H9 (cell line): Measurements from ENCODE around the gene GPR82. TPM values are rescaled to one million over a fixed set of nuclear protein-coding genes. Genes with fewer than 3 reads are reported as not detected.

Experiments
- DNase-seq: peaks from one replicate; pipeline ENCODE4 v3.0.0-alpha.2; 2017
- H2AFZ ChIP-seq: one replicate; pipeline ENCODE4 v1.6.1; 2013; ENCODE audit warnings: mild to moderate bottlenecking, low read length, control low read depth, moderate library complexity
- H2AK5ac ChIP-seq: 2 replicates; pipeline ENCODE4 v1.6.1; 2013; ENCODE audit warnings: low read length, control low read depth, mixed read lengths; ENCODE audit not compliant: insufficient read length
- H2BK120ac ChIP-seq: one replicate; pipeline ENCODE4 v1.6.1; 2013; ENCODE audit warnings: low read depth, mild to moderate bottlenecking, low read length, control low read depth, inconsistent platforms; ENCODE audit not compliant: poor library complexity, severe bottlenecking
- H2BK12ac ChIP-seq: 2 replicates; pipeline ENCODE4 v1.6.1; 2013; ENCODE audit warnings: low read length, control low read depth, mixed read lengths, low read depth; ENCODE audit not compliant: insufficient read length
- H2BK15ac ChIP-seq: 2 replicates; pipeline ENCODE4 v1.6.1; 2013; ENCODE audit warnings: low read depth, low read length, control low read depth
- H2BK20ac ChIP-seq: one replicate; pipeline ENCODE4 v1.6.1; 2013; ENCODE audit warnings: low read depth, mild to moderate bottlenecking, low read length, control low read depth, inconsistent platforms; ENCODE audit not compliant: poor library complexity, severe bottlenecking
- H2BK5ac ChIP-seq: 2 replicates; pipeline ENCODE4 v1.6.1; 2013; ENCODE audit warnings: low read length, control low read depth, mixed read lengths; ENCODE audit not compliant: insufficient read length
- H3K14ac ChIP-seq: 2 replicates; pipeline ENCODE4 v1.6.1; 2013; ENCODE audit warnings: low read length, control low read depth; ENCODE audit not compliant: insufficient read depth
- H3K18ac ChIP-seq: 2 replicates; pipeline ENCODE4 v1.6.1; 2013; ENCODE audit warnings: low read depth, mild to moderate bottlenecking, mixed read lengths, low read length, control low read depth; ENCODE audit not compliant: insufficient read length
- H3K23ac ChIP-seq: 2 replicates; pipeline ENCODE4 v1.6.1; 2013; ENCODE audit warnings: low read length, control low read depth, mixed read lengths, low read depth; ENCODE audit not compliant: insufficient read length
- H3K23me2 ChIP-seq: 2 replicates; pipeline ENCODE4 v1.6.1; 2013; ENCODE audit warnings: low read depth, mild to moderate bottlenecking, mixed read lengths, low read length, control low read depth; ENCODE audit not compliant: insufficient read length, poor library complexity, severe bottlenecking
- H3K27ac ChIP-seq: 2 replicates; pipeline ENCODE4 v1.5.1; 2013; ENCODE audit warnings: low read length, control low read depth, mixed read lengths, low read depth; ENCODE audit not compliant: insufficient read length
- H3K27me3 ChIP-seq: 2 replicates; pipeline ENCODE4 v1.6.1; 2013; ENCODE audit warnings: low read length, control low read depth, inconsistent platforms; ENCODE audit not compliant: insufficient read depth
- H3K4ac ChIP-seq: 2 replicates; pipeline ENCODE4 v1.6.1; 2013; ENCODE audit warnings: low read depth, mild to moderate bottlenecking, control low read depth, inconsistent platforms, low read length, moderate library complexity
- H3K4me1 ChIP-seq: 2 replicates; pipeline ENCODE4 v1.6.1; 2013; ENCODE audit warnings: low read length, control low read depth, inconsistent platforms; ENCODE audit not compliant: insufficient read depth
- H3K4me2 ChIP-seq: 2 replicates; pipeline ENCODE4 v1.6.1; 2013; ENCODE audit warnings: low read length, control low read depth, mixed read lengths; ENCODE audit not compliant: insufficient read length, insufficient read depth
- H3K56ac ChIP-seq: 2 replicates; pipeline ENCODE4 v1.6.1; 2013; ENCODE audit warnings: low read depth, mild to moderate bottlenecking, mixed read lengths, low read length, control low read depth; ENCODE audit not compliant: insufficient read length
- H3K79me1 ChIP-seq: 2 replicates; pipeline ENCODE4 v1.6.1; 2013; ENCODE audit warnings: low read depth, mild to moderate bottlenecking, moderate library complexity, low read length, control low read depth, inconsistent platforms; ENCODE audit not compliant: insufficient read depth, poor library complexity, severe bottlenecking
- H3K79me2 ChIP-seq: 2 replicates; pipeline ENCODE4 v1.6.1; 2013; ENCODE audit warnings: low read length, control low read depth, inconsistent platforms; ENCODE audit not compliant: insufficient read depth
- H3K9ac ChIP-seq: 2 replicates; pipeline ENCODE4 v1.6.1; 2013; ENCODE audit warnings: low read length, control low read depth, mixed read lengths; ENCODE audit not compliant: insufficient read length; ENCODE audit errors: extremely low read depth
- H3K9me3 ChIP-seq: one replicate; pipeline ENCODE4 v1.6.1; 2013; ENCODE audit warnings: low read depth, low read length, inconsistent platforms; ENCODE audit not compliant: control insufficient read depth
- H3T11ph ChIP-seq: one replicate; pipeline ENCODE4 v1.6.1; 2013; ENCODE audit warnings: mild to moderate bottlenecking, low read length, control low read depth, inconsistent platforms
- H4K20me1 ChIP-seq: one replicate; pipeline ENCODE4 v1.6.1; 2013; ENCODE audit not compliant: control insufficient read depth, insufficient read length, insufficient read depth
- H4K5ac ChIP-seq: 2 replicates; pipeline ENCODE4 v1.6.1; 2013; ENCODE audit warnings: low read depth, mild to moderate bottlenecking, mixed read lengths, low read length, control low read depth; ENCODE audit not compliant: insufficient read length
- H4K8ac ChIP-seq: replicated peaks from 2 replicates; pipeline ENCODE4 v1.6.1; 2013; ENCODE audit warnings: low read length, control low read depth, mixed read lengths, low read depth; ENCODE audit not compliant: insufficient read length
- H4K91ac ChIP-seq: 2 replicates; pipeline ENCODE4 v1.6.1; 2013; ENCODE audit warnings: low read depth, mild to moderate bottlenecking, moderate library complexity, mixed read lengths, low read length, control low read depth; ENCODE audit not compliant: insufficient read length
- H3K27ac Mint-ChIP-seq, 3 experiments: 2 replicates in 2 of 3; 3 replicates in 1 of 3; pipeline ENCODE4 v1.8.0; 2020 to 2021; ENCODE audit warnings: mixed read lengths in 3 of 3, mild to moderate bottlenecking in 1 of 3, moderate library complexity in 1 of 3
- H3K27me3 Mint-ChIP-seq: 2 replicates; pipeline ENCODE4 v1.8.0; 2021; ENCODE audit warnings: low read depth, mild to moderate bottlenecking, moderate library complexity, mixed read lengths
- H3K36me3 Mint-ChIP-seq, 3 experiments: 2 replicates in 2 of 3; 3 replicates in 1 of 3; pipeline ENCODE4 v1.8.0; 2020 to 2021; ENCODE audit warnings: low read depth in 3 of 3, mixed read lengths in 3 of 3; ENCODE audit not compliant: insufficient read depth in 1 of 3
- H3K4me1 Mint-ChIP-seq, 2 experiments: 2 replicates each; pipeline ENCODE4 v1.8.0; 2020; ENCODE audit warnings: mixed read lengths in 2 of 2
- H3K4me3 Mint-ChIP-seq, 2 experiments: 2 replicates in 1 of 2; 3 replicates in 1 of 2; pipeline ENCODE4 v1.8.0; 2020 to 2021; ENCODE audit warnings: mild to moderate bottlenecking in 2 of 2, mixed read lengths in 2 of 2, moderate library complexity in 1 of 2
- H3K9me3 Mint-ChIP-seq, 2 experiments: 2 replicates in 1 of 2; 3 replicates in 1 of 2; pipeline ENCODE4 v1.8.0; 2020; ENCODE audit warnings: mild to moderate bottlenecking in 2 of 2, mixed read lengths in 2 of 2, moderate library complexity in 1 of 2
- WGBS: extraction: QIAGEN DNeasy Blood & Tissue Kit; methylation state at CpG from one replicate; pipeline ENCODE4 v1.1.7; 2013; ENCODE audit warnings: missing lambda C conversion rate, low lambda C conversion rate, mixed read lengths; ENCODE audit not compliant: insufficient read length; ENCODE audit errors: extremely low coverage; 5-methylcytosine and 5-hydroxymethylcytosine counted together
- total RNA-seq: library from RNA; stranded (reverse); gene quantifications from 2 replicates; pipeline ENCODE4 v1.2.1, GENCODE V29; 2021
- TF ChIP-seq, protein P1 (sequence below): fragments of 200-600 bp; sonication (generic); conservative IDR thresholded peaks from 3 replicates; pipeline ENCODE4 v1.8.0; 2021; ENCODE audit warnings: antibody characterized with exemption, mild to moderate bottlenecking

Gene GPR82
- total RNA-seq, 1 experiment from 2014 or later, result not detected

DNA sequence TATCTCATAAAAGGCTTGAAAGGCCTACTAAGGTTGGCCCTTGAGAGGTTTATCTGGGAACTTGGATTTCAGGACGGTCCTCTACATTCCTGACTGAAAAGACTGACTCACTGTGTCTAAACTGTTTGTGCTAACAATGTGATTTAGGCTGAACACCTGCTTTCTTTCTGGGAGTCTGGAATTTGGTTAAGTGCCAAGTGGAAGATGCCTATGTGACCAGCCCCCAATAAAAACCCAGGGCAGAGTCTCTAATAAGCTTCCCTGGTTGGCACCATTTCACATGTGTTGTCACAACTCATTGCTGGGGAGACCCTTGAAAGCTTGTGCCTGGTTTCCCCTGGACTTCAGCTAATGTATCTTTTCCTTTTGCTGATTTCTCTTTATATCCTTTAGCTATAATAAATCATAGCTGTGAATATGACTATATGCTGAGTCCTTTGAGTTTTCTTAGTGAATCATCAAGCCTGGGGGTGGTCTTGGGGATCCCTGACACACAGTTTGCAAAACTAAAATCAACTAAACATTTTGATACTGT lies 55.1 kb downstream of the GPR82 start:
- no peak overlapping the region for H3K56ac ChIP-seq
- no peaks in the 10 kb centered on the region for H3K4me1 Mint-ChIP-seq
- H2BK12ac ChIP-seq, result no peak overlapping the region
- no peaks in the 10 kb centered on the region for H3K27me3 Mint-ChIP-seq
- no peak overlapping the region for H4K5ac ChIP-seq
- H3K79me2 ChIP-seq, result no peaks in the 10 kb centered on the region
- H3K4ac ChIP-seq, result no peak overlapping the region
- no peak overlapping the region for H3K14ac ChIP-seq
- H3K79me1 ChIP-seq, result no peaks in the 10 kb centered on the region
- no peak overlapping the region for H3K18ac ChIP-seq
- WGBS, result no CpG with 5 or more reads among the region's 1 CpG
- no peaks in the 10 kb centered on the region for H3K4me1 ChIP-seq
- no peak overlapping the region for H4K8ac ChIP-seq
- DNase-seq, result no peak
- no peak overlapping the region for H2BK15ac ChIP-seq
- H4K20me1 ChIP-seq, result no peaks in the 10 kb centered on the region
- no peaks in the 10 kb centered on the region for H3K23me2 ChIP-seq
- H3K27ac ChIP-seq, result no peak overlapping the region
- H3T11ph ChIP-seq, result no peak overlapping the region
- no peak overlapping the region for H4K91ac ChIP-seq
- no peak overlapping the region for H3K9ac ChIP-seq
- no peaks in the 10 kb centered on the region for H3K9me3 ChIP-seq
- H3K27me3 ChIP-seq, result no peaks in the 10 kb centered on the region
- H2AFZ ChIP-seq, result no peak overlapping the region
- H2BK5ac ChIP-seq, result no peak overlapping the region
- peaks cover 19 to 21% of the 10 kb centered on the region in 2 experiments; a peak in 4 of 5 replicates for H3K9me3 Mint-ChIP-seq
- TF ChIP-seq, protein P1, sequence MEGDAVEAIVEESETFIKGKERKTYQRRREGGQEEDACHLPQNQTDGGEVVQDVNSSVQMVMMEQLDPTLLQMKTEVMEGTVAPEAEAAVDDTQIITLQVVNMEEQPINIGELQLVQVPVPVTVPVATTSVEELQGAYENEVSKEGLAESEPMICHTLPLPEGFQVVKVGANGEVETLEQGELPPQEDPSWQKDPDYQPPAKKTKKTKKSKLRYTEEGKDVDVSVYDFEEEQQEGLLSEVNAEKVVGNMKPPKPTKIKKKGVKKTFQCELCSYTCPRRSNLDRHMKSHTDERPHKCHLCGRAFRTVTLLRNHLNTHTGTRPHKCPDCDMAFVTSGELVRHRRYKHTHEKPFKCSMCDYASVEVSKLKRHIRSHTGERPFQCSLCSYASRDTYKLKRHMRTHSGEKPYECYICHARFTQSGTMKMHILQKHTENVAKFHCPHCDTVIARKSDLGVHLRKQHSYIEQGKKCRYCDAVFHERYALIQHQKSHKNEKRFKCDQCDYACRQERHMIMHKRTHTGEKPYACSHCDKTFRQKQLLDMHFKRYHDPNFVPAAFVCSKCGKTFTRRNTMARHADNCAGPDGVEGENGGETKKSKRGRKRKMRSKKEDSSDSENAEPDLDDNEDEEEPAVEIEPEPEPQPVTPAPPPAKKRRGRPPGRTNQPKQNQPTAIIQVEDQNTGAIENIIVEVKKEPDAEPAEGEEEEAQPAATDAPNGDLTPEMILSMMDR, result no peak
- no peak overlapping the region for H3K23ac ChIP-seq
- peaks cover 2 to 9% (median 7%) of the 10 kb centered on the region in 3 experiments; a peak in 5 of 7 replicates for H3K36me3 Mint-ChIP-seq
- no peak overlapping the region for H2BK120ac ChIP-seq
- no peak overlapping the region for H3K4me3 Mint-ChIP-seq
- H3K4me2 ChIP-seq, result no peak overlapping the region
- H3K27ac Mint-ChIP-seq, result no peak overlapping the region
- no peak overlapping the region for H2AK5ac ChIP-seq
- H2BK20ac ChIP-seq, result no peak overlapping the region

Other genes with a start within 250 kb of the GPR82 start
- gene GPR34, start 35.2 kb upstream of the GPR82 start, total RNA-seq, result not detected in 2 replicates
- 44.1 and 51.5 TPM in 2 replicates for gene CASK, start 199.4 kb downstream of the GPR82 start, total RNA-seq